ENCODE measurements around the gene FNBP1L. TPM values are rescaled to one million over a fixed set of nuclear protein-coding genes. Genes with fewer than 3 reads are reported as not detected.

FNBP1L gene
- polyA plus RNA-seq, 1 of the 3 experiments (the other 2 are of a cell fraction): 16.5 TPM

- DNase-seq: no peak
- H3F3A ChIP-seq (replicated peaks; ENCODE audit: insufficient read depth): peaks cover 20% of the 10 kb centered on the region
- H2AFZ ChIP-seq (ENCODE audit: low read depth): no peak overlapping the region
- peaks cover 17 to 31% of the 10 kb centered on the region in 2 experiments for H3K36me3 ChIP-seq (replicated peaks in 1 of 2; ENCODE audit: control insufficient read depth in 1 of 2, insufficient read depth in 2 of 2, low read length in 1 of 2)
- H3K4me3 ChIP-seq (ENCODE audit: low read depth in 2 of 2, low read length in 1 of 2): no peak overlapping the region
- peaks cover 0 to 3% of the 10 kb centered on the region in 2 experiments; a peak in 1 of 4 replicates for H3K4me1 ChIP-seq (ENCODE audit: control insufficient read depth in 1 of 2, insufficient read depth in 2 of 2, low read depth in 1 of 2, low read length in 1 of 2)
- H3K79me2 ChIP-seq (ENCODE audit: insufficient read depth): peaks cover 42% of the 10 kb centered on the region
- no peaks in the 10 kb centered on the region for H3K9me3 ChIP-seq
- H3K27me3 ChIP-seq (ENCODE audit: insufficient read depth): no peaks in the 10 kb centered on the region
- H3K9me2 ChIP-seq: no peaks in the 10 kb centered on the region
- CTCF ChIA-PET: no interaction called here
- no peak for TF ChIP-seq TEAD4 (IDR thresholded peaks at IDR 0.05; ENCODE audit: borderline replicate concordance, insufficient read depth)
- TF ChIP-seq EP300 (IDR thresholded peaks at IDR 0.05; ENCODE audit: borderline replicate concordance in 1 of 2, low read depth in 1 of 2, low read length in 1 of 2): no peak
- TF ChIP-seq RXRA (IDR thresholded peaks at IDR 0.05; ENCODE audit: borderline replicate concordance, low read depth): no peak
- TF ChIP-seq PBX3 (IDR thresholded peaks at IDR 0.05): no peak
- no peak for TF ChIP-seq GABPA (IDR thresholded peaks at IDR 0.05; ENCODE audit: low read depth)
- no peak for TF ChIP-seq NRF1 (IDR thresholded peaks at IDR 0.05; ENCODE audit: low read depth, low read length)
- TF ChIP-seq SIN3A (IDR thresholded peaks at IDR 0.05; ENCODE audit: borderline replicate concordance, low read depth, low read length): no peak
- TF ChIP-seq USF2 (IDR thresholded peaks at IDR 0.05; ENCODE audit: borderline replicate concordance, low read depth, low read length): no peak
- no peak overlapping the region for H3K4me2 ChIP-seq
- peaks cover 28% of the 10 kb centered on the region for H4K20me1 ChIP-seq (ENCODE audit: insufficient read depth)
- no peak overlapping the region for H3K9ac ChIP-seq
- POLR2A ChIA-PET: no interaction called here
- peak overlapping the region in 1 of 2 experiments; percentile 40; a peak in 1 of 4 replicates for H3K27ac ChIP-seq (ENCODE audit: low read depth in 2 of 2, low read length in 1 of 2)
Measured at GRCh38 chr1:93518516-93518915, 70.6 kb downstream of the FNBP1L start.

- ChIA-PET POLR2A (no interaction called here), CTCF (no interaction called here)
- Histone ChIP-seq H3K9me3 (no peaks in the 10 kb centered on the region), H3K27me3 (ENCODE audit: insufficient read depth) (no peaks in the 10 kb centered on the region), H3F3A (replicated peaks; ENCODE audit: insufficient read depth) (peaks cover 20% of the 10 kb centered on the region), H4K20me1 (ENCODE audit: insufficient read depth) (peaks cover 28% of the 10 kb centered on the region), H3K27ac (ENCODE audit: low read depth in 2 of 2, low read length in 1 of 2) (peak overlapping the region in 1 of 2 experiments; percentile 40; a peak in 1 of 4 replicates), H3K9me2 (no peaks in the 10 kb centered on the region), H2AFZ (ENCODE audit: low read depth) (no peak overlapping the region), H3K79me2 (ENCODE audit: insufficient read depth) (peaks cover 45% of the 10 kb centered on the region), H3K4me1 (ENCODE audit: control insufficient read depth in 1 of 2, insufficient read depth in 2 of 2, low read depth in 1 of 2, low read length in 1 of 2) (peaks cover 0 to 3% of the 10 kb centered on the region in 2 experiments; a peak in 1 of 4 replicates), H3K9ac (no peak overlapping the region), H3K4me2 (no peak overlapping the region), H3K4me3 (ENCODE audit: low read depth in 2 of 2, low read length in 1 of 2) (no peak overlapping the region), H3K36me3 (replicated peaks in 1 of 2; ENCODE audit: control insufficient read depth in 1 of 2, insufficient read depth in 2 of 2, low read length in 1 of 2) (peaks cover 19 to 39% of the 10 kb centered on the region in 2 experiments)
- TF ChIP-seq PBX3 (IDR thresholded peaks at IDR 0.05) (no peak), RXRA (IDR thresholded peaks at IDR 0.05; ENCODE audit: borderline replicate concordance, low read depth) (no peak), REST (IDR thresholded peaks at IDR 0.05; ENCODE audit: low read depth, low read length) (no peak), FOXJ3 (CRISPR knock-in tag; IDR thresholded peaks at IDR 0.05) (no peak), TCF12 (IDR thresholded peaks at IDR 0.05) (no peak), MAX (IDR thresholded peaks at IDR 0.05; ENCODE audit: low read depth) (no peak), CHD2 (IDR thresholded peaks at IDR 0.05; ENCODE audit: low read length, partially characterized antibody) (no peak), MXI1 (IDR thresholded peaks at IDR 0.05; ENCODE audit: low read depth, low read length) (no peak), SIN3A (IDR thresholded peaks at IDR 0.05; ENCODE audit: borderline replicate concordance, low read depth, low read length) (no peak), NFIC (IDR thresholded peaks at IDR 0.05; ENCODE audit: borderline replicate concordance) (no peak)
- DNase-seq: no peak
- WGBS (ENCODE audit: low lambda C conversion rate): 94% methylated on average over 2 of the region's 3 CpGs
Measured at GRCh38 chr1:93519199-93519829, 71.4 kb downstream of the FNBP1L start.

Data from SK-N-SH (cell line).